ENCODE data around the gene AQP5.
A peak's percentile ranks its signal among the peaks of the same experiment; 100 is the strongest.

AQP5 gene

GRCh38 chr12:49932533-49933130, 29.0 kb upstream of the AQP5 start:
- DNase-seq, result no peak

GRCh38 chr12:49933796-49934195, 27.9 kb upstream of the AQP5 start:
- no peak for DNase-seq

- no peak for DNase-seq
Measured at GRCh38 chr12:49934505-49934904, 27.2 kb upstream of the AQP5 start.

- DNase-seq, result no peak
Measured at GRCh38 chr12:49936925-49937324, 24.7 kb upstream of the AQP5 start.

GRCh38 chr12:49937639-49938300, 23.9 kb upstream of the AQP5 start:
- no peak for DNase-seq

GRCh38 chr12:49939307-49939706, 22.4 kb upstream of the AQP5 start:
- no peak for DNase-seq

- no peak for DNase-seq
Measured at GRCh38 chr12:49939707-49940106, 22.0 kb upstream of the AQP5 start.

- no peak for DNase-seq
Measured at GRCh38 chr12:49941556-49942511, 19.8 kb upstream of the AQP5 start.

GRCh38 chr12:49942512-49942893, 19.2 kb upstream of the AQP5 start:
- no peak for DNase-seq

GRCh38 chr12:49942921-49943624, 18.6 kb upstream of the AQP5 start:
- peak; percentile 12 for DNase-seq

- DNase-seq, result no peak
Measured at GRCh38 chr12:49943625-49943960, 18.1 kb upstream of the AQP5 start.

GRCh38 chr12:49944046-49944445, 17.6 kb upstream of the AQP5 start:
- no peak for DNase-seq

GRCh38 chr12:49944718-49945117, 17.0 kb upstream of the AQP5 start:
- DNase-seq, result no peak

GRCh38 chr12:49945394-49946080, 16.1 kb upstream of the AQP5 start:
- DNase-seq, result peak; percentile 80

- DNase-seq, result peak; percentile 13
Measured at GRCh38 chr12:49946086-49946485, 15.6 kb upstream of the AQP5 start.

GRCh38 chr12:49946497-49946896, 15.2 kb upstream of the AQP5 start:
- DNase-seq, result no peak

- no peak for DNase-seq
Measured at GRCh38 chr12:49947593-49948226, 14.0 kb upstream of the AQP5 start.

- no peak for DNase-seq
Measured at GRCh38 chr12:49948866-49949845, 12.5 kb upstream of the AQP5 start.

GRCh38 chr12:49949866-49950265, 11.8 kb upstream of the AQP5 start:
- DNase-seq, result no peak

GRCh38 chr12:49950273-49951251, 11.1 kb upstream of the AQP5 start, which contains the start of gene AQP2:
AQP2 (plus strand) TSS chr12:49950737; CDS start chr12:49950831, 94 bp downstream.
- no peak for DNase-seq
